Measurements from ENCODE around the gene BTF3L4. TPM values are rescaled to one million over a fixed set of nuclear protein-coding genes. Genes with fewer than 3 reads are reported as not detected.
"Not testable (repeated sequence)": the region's sequence is repeated elsewhere in the genome, so short reads cannot be mapped to it uniquely, and the experiment has no call there.

Gene BTF3L4
- total RNA-seq, 2 donors from 2014 or later = 77.6 to 95.1 TPM

- no peak overlapping the region for H3K4me3 Mint-ChIP-seq
- TF ChIP-seq, protein P1, sequence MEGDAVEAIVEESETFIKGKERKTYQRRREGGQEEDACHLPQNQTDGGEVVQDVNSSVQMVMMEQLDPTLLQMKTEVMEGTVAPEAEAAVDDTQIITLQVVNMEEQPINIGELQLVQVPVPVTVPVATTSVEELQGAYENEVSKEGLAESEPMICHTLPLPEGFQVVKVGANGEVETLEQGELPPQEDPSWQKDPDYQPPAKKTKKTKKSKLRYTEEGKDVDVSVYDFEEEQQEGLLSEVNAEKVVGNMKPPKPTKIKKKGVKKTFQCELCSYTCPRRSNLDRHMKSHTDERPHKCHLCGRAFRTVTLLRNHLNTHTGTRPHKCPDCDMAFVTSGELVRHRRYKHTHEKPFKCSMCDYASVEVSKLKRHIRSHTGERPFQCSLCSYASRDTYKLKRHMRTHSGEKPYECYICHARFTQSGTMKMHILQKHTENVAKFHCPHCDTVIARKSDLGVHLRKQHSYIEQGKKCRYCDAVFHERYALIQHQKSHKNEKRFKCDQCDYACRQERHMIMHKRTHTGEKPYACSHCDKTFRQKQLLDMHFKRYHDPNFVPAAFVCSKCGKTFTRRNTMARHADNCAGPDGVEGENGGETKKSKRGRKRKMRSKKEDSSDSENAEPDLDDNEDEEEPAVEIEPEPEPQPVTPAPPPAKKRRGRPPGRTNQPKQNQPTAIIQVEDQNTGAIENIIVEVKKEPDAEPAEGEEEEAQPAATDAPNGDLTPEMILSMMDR (conservative IDR thresholded peaks at IDR 0.05) = no peak
- peaks cover 33% of the 10 kb centered on the region for H3K36me3 Mint-ChIP-seq (ENCODE audit: low read depth)
- Histone ChIP-seq H3K36me3 (ENCODE audit: control insufficient read depth, insufficient read depth, low read length) (peaks cover 30% of the 10 kb centered on the region), H3K27me3 (ENCODE audit: control insufficient read depth, insufficient read depth, low read length, poor library complexity, severe bottlenecking) (no peaks in the 10 kb centered on the region), H3K4me3 (ENCODE audit: low read length) (no peak overlapping the region), H3K9me3 (ENCODE audit: control insufficient read depth, low read length) (peaks cover 7% of the 10 kb centered on the region), H3K9ac (ENCODE audit: extremely low read depth, low read length, poor library complexity, severe bottlenecking) (no peak overlapping the region), H3K4me1 (ENCODE audit: control insufficient read depth, insufficient read depth, low read length) (no peaks in the 10 kb centered on the region), H3K27ac (ENCODE audit: low read depth, low read length) (no peak overlapping the region)
- no peak for DNase-seq
- H3K27me3 Mint-ChIP-seq (ENCODE audit: insufficient read depth) = no peaks in the 10 kb centered on the region
- H3K9me3 Mint-ChIP-seq = peaks cover 3% of the 10 kb centered on the region
- H3K4me1 Mint-ChIP-seq = no peaks in the 10 kb centered on the region
- H3K27ac Mint-ChIP-seq = no peak overlapping the region
- 86% methylated on average over 2 of the region's 2 CpGs; no CpG with 5 or more reads in 1 of the 2 experiments for WGBS, 2 experiments (ENCODE audit: insufficient coverage in 1 of 2, insufficient read length in 1 of 2)
These were observed 10.9 kb upstream of the BTF3L4 start for GRCh38 chr1:52045236-52045635.

GRCh38 chr1:52045666-52046195 is 10.4 kb upstream of the BTF3L4 start:
- not testable (repeated sequence) for H3K27ac ChIP-seq (ENCODE audit: low read depth, low read length); H3K4me3 ChIP-seq (ENCODE audit: low read length); H3K4me1 Mint-ChIP-seq; H3K9me3 Mint-ChIP-seq; H3K27me3 Mint-ChIP-seq (ENCODE audit: insufficient read depth); DNase-seq; H3K4me3 Mint-ChIP-seq; H3K27ac Mint-ChIP-seq; H3K27me3 ChIP-seq (ENCODE audit: control insufficient read depth, insufficient read depth, low read length, poor library complexity, severe bottlenecking); H3K9ac ChIP-seq (ENCODE audit: extremely low read depth, low read length, poor library complexity, severe bottlenecking); H3K9me3 ChIP-seq (ENCODE audit: control insufficient read depth, low read length); H3K4me1 ChIP-seq (ENCODE audit: control insufficient read depth, insufficient read depth, low read length)
- H3K36me3 Mint-ChIP-seq (ENCODE audit: low read depth) = peaks cover 35% of the 10 kb centered on the region
- H3K36me3 ChIP-seq (ENCODE audit: control insufficient read depth, insufficient read depth, low read length) = peaks cover 29% of the 10 kb centered on the region
- WGBS, 2 experiments (ENCODE audit: insufficient coverage in 1 of 2, insufficient read length in 1 of 2) = 89 to 91% methylated on average over 3 to 4 of the region's 4 CpGs

GRCh38 chr1:52049337-52049736 is 6.8 kb upstream of the BTF3L4 start:
- peaks cover 36% of the 10 kb centered on the region for H3K36me3 Mint-ChIP-seq (ENCODE audit: low read depth)
- not testable (repeated sequence) for DNase-seq

DNA sequence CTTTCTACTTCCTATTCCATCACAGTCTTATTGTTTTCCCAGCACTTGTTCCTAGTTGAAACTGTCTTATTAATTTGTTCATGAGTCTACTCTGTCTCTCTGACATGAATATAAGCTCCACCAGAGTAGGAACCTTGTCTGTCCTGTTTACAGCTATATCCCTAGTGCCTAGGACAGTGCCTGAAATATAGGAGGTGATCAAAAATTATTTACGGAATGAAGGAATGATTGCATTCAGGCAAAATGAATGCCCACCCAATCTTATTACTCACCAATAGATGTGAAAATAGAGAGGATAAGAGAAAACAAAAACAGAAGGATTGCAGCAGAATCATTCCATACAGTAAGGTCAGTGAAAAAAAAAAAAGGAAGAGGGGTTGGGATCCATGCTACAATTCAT is 2.2 kb upstream of the BTF3L4 start:
- WGBS, 2 experiments (ENCODE audit: insufficient coverage in 1 of 2, insufficient read length in 1 of 2) = 50% methylated on average over 1 of the region's 1 CpG; no CpG with 5 or more reads in 1 of the 2 experiments
- Histone ChIP-seq H3K27ac (ENCODE audit: low read depth, low read length) (no peak overlapping the region), H3K36me3 (ENCODE audit: control insufficient read depth, insufficient read depth, low read length) (peaks cover 21% of the 10 kb centered on the region), H3K9ac (ENCODE audit: extremely low read depth, low read length, poor library complexity, severe bottlenecking) (peak overlapping the region; percentile 82), H3K9me3 (ENCODE audit: control insufficient read depth, low read length) (no peaks in the 10 kb centered on the region), H3K4me1 (ENCODE audit: control insufficient read depth, insufficient read depth, low read length) (no peaks in the 10 kb centered on the region), H3K27me3 (ENCODE audit: control insufficient read depth, insufficient read depth, low read length, poor library complexity, severe bottlenecking) (no peaks in the 10 kb centered on the region), H3K4me3 (ENCODE audit: low read length) (peak overlapping the region; percentile 97)
- no peaks in the 10 kb centered on the region for H3K9me3 Mint-ChIP-seq
- H3K36me3 Mint-ChIP-seq (ENCODE audit: low read depth) = peaks cover 24% of the 10 kb centered on the region
- no peak overlapping the region for H3K27ac Mint-ChIP-seq
- TF ChIP-seq, protein P1 (conservative IDR thresholded peaks at IDR 0.05) = no peak
- peaks cover 22% of the 10 kb centered on the region for H3K4me1 Mint-ChIP-seq
- H3K4me3 Mint-ChIP-seq = peak overlapping the region; percentile 96
- no peaks in the 10 kb centered on the region for H3K27me3 Mint-ChIP-seq (ENCODE audit: insufficient read depth)
- DNase-seq = no peak

More at GRCh38 chr1:52049337-52049736, 6.8 kb upstream of the BTF3L4 start:
- not testable (repeated sequence) for H3K27me3 Mint-ChIP-seq (ENCODE audit: insufficient read depth); H3K4me3 ChIP-seq (ENCODE audit: low read length); H3K9ac ChIP-seq (ENCODE audit: extremely low read depth, low read length, poor library complexity, severe bottlenecking); H3K27ac Mint-ChIP-seq; H3K4me1 Mint-ChIP-seq; H3K27me3 ChIP-seq (ENCODE audit: control insufficient read depth, insufficient read depth, low read length, poor library complexity, severe bottlenecking); H3K9me3 ChIP-seq (ENCODE audit: control insufficient read depth, low read length); H3K27ac ChIP-seq (ENCODE audit: low read depth, low read length); H3K4me1 ChIP-seq (ENCODE audit: control insufficient read depth, insufficient read depth, low read length); H3K4me3 Mint-ChIP-seq; H3K9me3 Mint-ChIP-seq
- peaks cover 33% of the 10 kb centered on the region for H3K36me3 ChIP-seq (ENCODE audit: control insufficient read depth, insufficient read depth, low read length)
- WGBS, 2 experiments (ENCODE audit: insufficient coverage in 1 of 2, insufficient read length in 1 of 2) = 95 to 96% methylated on average over 2 to 4 of the region's 4 CpGs
